Ramos (cell line): ENCODE data around the gene PGM1.

Source experiments
- in situ Hi-C: fragments of 300-500 bp; cut with MboI; formaldehyde crosslinking; loops from one replicate; pipeline ENCODE4 v1.14.3; 2022; ENCODE audit warnings: low sequenced_read_pairs; ENCODE audit not compliant: unreplicated experiment

Gene PGM1

DNA sequence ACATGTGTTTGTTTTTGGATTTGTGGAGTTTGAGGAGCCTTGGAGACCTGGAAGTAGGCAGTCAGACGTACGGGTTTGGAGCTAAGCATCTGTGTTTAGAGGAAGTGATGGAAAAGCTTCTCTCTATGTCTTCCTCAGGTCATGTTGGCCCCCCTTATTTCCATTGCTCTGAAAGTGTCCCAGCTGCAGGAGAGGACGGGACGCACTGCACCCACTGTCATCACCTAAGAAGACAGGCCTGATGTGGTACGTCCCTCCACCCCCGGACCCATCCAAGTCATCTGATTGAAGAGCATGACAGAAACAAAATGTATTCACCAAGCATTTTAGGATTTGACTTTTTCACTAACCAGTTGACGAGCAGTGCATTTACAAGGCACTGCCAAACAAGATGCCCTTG lies 66.2 kb downstream of the PGM1 start:
- in situ Hi-C loops: no loop called here

DNA sequence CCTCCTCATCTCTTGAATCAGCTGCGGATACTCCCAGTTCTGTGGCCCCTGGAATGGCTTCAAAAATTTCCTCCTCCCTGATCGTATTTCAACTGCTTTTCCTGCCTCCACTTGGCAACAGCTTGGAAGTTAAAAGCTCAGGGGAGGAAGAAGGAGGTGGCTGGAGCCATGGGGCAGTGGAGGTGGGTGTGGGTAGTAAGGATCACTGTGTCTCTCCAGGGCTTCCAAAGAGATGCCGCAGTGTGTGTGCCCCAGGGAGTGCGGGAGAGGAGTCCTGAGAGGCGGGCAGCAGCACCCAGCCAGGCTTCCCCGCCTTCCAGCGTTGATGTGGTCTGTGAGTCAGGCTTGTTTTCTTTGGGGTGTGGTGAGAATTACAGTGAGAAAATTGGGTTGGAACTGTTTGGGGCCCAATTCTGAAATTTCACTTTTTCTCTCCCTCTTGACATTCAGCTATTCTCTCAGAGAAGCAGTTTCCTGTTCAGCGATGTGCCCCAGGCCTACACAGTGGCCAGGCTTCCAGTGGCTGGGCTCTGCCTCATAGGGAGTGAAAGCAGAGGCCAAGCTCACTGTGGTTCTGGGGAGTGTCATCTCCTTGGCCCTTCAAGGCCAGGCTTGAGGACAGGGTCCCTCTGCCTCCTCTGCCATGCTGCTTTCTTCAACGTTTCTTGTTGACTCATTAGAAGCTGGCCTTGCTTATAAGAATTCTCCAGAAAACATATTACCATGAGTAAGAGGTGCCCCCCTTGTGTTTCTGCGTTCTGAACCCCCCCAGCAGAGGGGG lies 69.0 kb downstream of the PGM1 start:
- in situ Hi-C loops: no loop called here

- in situ Hi-C loops: no loop called here
Observed at GRCh38 chr1:63662841-63663240, 69.6 kb downstream of the PGM1 start.

GRCh38 chr1:63663301-63663700 lies 70.1 kb downstream of the PGM1 start:
- in situ Hi-C loops: no loop called here

DNA sequence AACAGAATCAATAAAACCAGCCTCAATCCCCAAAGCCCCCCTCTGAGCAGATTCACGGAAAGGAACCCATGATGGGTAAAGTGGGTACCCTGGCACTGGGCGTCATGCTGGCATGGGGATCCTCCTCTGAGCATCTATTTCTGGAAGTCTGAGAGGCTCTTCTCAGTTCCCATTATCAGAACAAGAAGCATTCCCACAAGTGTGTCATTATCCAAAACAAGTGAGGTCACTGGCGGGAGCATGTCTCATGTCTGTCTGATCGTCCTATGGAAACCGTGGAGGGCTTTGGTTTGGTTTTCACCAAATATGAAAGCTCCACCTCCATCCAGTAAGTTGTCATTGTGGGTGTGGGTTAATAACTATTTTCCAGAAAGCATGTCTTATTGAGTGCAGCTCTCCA lies 70.7 kb downstream of the PGM1 start:
- in situ Hi-C loops: no loop called here

DNA sequence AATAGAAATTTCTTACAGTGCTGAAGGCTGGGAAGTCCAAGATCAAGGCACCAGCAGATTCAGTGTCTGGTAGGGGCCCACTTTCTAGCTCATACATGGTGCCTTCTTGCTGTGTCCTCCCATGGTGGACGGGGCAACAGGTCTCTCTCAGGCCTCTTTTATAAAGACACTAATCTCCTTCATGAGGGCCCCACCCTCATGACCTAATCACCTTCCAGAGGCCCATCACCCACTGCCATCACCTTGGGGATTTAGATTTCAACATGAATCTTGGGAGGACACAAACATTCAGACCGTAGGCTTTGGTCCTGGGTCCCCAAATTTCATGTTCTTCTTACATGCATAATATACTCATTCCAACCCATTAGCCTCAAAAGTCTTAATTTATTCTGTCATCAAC lies 71.5 kb downstream of the PGM1 start:
- in situ Hi-C loops: no loop called here

DNA sequence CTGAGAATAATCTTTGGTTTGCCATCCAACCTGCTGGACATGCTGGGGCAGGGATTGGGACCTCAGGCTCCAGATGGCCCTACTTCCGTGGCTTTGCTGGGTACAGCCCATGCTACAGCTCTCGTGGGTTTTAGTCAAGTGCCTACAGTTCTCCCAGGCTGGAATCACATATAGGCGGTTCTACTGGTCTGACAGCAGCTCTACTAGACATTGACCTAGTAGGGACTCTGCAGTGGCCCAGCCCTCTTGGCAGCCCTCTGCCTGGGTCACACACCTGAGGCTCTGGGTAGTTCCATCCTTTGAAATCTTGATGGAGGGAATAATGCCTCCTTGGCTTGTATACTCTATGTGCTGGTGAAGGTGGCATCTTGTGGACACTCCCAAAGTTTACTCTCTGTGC lies 72.2 kb downstream of the PGM1 start:
- in situ Hi-C loops: no loop called here

- in situ Hi-C loops: no loop called here
Observed at GRCh38 chr1:63665824-63666223, 72.6 kb downstream of the PGM1 start.

DNA sequence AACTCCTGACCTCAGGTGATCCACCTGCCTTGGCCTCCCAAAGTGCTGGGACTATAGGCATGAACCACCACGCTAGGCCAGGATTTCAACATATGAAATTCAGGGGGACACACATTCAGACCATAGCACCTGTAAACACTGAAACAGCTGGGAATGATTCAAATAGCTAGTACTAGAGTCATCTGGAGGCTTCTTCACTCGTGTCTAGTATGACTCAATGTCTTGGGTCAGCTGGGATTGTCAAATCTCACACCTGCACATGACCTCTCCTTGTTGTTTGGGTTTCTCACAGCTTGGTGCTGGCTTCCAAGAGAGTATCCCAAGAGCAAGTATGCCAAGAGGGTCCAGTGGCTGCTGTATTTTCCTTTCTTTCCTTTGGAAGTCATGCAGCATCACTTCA lies 75.1 kb downstream of the PGM1 start:
- in situ Hi-C loops: no loop called here

DNA sequence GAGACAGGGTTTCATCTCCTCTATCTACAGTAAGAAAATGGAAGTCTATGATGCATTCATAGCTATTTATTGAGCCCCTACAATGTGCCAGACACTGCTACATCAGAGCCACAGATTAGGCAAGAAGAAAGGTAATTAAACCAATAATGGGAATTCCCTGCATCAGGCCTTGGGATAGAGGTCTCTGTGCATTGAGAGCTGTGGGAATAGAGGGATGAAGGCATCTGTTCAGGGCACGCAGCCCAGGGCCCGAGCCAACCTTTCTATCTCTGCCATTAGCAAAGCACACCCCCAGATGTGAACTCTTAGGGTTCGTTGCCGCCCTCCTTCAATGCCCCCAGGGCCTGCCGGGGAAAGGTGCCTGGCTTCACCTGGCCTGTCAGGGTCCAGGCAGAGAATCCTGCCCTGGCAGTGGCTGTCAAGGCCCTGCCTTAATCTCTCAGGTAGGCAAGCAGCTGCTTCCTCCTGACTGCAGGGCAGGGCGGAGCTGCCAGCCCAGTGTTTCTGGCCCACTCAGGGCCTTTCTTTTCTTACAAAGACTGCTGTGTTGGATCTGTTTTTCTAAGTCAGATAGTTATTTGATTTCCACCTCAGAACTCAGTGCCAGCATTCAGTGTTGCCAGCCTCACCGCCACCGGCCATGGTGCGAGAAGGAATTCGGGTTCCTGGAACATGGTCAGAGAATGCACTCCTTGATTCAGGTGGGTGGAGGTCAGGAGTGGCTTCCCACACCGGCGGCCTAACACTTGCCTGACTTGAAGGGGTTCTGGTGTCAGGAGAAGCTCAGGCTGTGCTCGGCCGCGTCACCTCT lies 76.1 kb downstream of the PGM1 start:
- in situ Hi-C loops: no loop called here

DNA sequence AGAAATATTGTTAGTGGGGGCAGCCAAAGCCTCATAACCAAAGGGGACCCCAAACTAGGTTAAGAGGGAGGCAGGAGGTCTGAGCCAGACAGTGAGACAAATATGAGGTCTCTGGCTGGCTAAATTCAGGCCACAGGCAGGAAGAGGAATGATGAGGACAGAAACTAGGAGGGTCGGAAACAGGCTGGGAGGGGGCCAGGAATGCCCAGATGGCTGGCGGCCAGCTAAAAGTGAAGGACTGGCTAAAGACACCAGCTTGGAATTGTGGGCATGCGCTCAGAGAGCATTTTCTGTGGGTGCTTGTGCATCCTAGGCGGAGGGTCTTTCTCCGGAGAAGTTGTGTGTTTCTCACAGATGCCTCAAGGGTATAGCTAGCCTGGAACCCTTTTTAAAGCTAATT lies 77.0 kb downstream of the PGM1 start:
- in situ Hi-C loops: no loop called here

- in situ Hi-C loops: no loop called here
Observed at GRCh38 chr1:63671514-63671913, 78.3 kb downstream of the PGM1 start.

- in situ Hi-C loops: no loop called here
Observed at GRCh38 chr1:63674238-63674864, 81.1 kb downstream of the PGM1 start.

- in situ Hi-C loops: loop anchor here (25.0 kb wide), 3 partner anchors 237 to 562 kb away; no protein-coding TSS in a partner anchor
Observed at GRCh38 chr1:63674865-63675419, 81.7 kb downstream of the PGM1 start.

DNA sequence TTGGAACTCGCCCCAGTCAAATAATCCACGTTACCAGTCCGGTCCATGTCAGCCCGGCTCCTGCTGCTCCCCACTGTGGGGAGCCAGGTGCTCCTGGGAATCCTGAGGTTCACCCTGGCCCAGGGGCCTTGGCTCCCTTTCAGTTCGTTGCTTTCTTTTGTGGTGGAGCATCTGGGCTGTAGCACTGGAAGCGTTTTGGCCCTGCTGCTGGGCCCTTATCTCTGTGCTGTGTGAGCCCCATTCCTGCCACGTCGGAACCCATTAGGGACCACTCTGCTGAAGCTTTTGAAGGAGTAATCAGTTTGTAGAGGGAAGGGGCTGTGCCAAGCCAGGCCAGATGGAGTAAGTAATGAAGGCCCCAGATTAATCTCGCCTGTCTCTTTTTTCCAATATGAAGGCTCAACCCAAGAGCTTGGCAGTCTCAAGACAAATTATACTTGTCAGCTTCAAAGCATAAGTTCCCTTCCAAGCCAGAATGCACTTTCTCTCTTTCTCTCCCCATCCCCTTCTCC lies 82.3 kb downstream of the PGM1 start:
- in situ Hi-C loops: loop anchor here (25.0 kb wide), 3 partner anchors 237 to 562 kb away; no protein-coding TSS in a partner anchor

DNA sequence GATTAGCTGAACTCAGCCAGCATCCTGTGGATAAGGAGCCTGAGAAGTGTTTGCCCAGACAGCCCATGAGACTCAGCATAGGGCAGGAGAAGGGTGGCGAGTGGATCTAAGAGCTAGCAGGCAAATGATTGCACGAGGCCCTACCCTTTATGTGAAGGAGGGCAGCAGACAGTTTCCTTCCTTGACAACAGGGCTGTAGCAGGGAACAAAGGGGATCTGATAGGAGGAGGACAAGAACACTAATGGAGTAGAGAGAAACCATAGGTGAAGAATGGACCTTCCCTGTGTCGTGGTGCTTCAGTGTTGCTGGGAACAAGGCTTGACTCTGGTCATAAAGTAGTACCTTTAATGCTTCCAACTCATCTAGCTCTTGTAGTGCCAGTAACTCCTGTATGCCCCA lies 84.3 kb downstream of the PGM1 start:
- in situ Hi-C loops: loop anchor here (25.0 kb wide), 3 partner anchors 235 to 560 kb away; no protein-coding TSS in a partner anchor

DNA sequence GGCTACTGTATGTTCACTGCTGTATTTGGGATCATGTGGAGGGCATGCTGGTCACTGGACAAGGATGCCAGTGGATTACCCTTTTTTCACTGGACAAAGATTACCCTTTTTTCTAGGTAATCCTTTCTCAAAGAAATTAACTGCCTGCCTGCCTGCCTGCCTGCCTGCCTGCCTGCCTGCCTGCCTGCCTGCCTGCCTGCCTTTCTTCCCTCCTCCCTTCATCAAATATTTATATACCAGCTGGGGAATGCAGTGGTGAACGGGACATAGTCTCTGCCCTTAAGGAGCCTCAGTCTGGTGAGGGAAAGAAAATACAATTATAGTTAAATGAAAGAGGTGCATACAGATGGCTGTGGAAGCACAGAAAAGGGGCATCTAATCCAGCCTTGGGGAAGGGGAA lies 85.0 kb downstream of the PGM1 start:
- in situ Hi-C loops: loop anchor here (25.0 kb wide), 3 partner anchors 234 to 559 kb away; no protein-coding TSS in a partner anchor

GRCh38 chr1:63679076-63679475 lies 85.9 kb downstream of the PGM1 start:
- in situ Hi-C loops: loop anchor here (25.0 kb wide), 3 partner anchors 233 to 558 kb away; no protein-coding TSS in a partner anchor

GRCh38 chr1:63679589-63679988 lies 86.4 kb downstream of the PGM1 start:
- in situ Hi-C loops: loop anchor here (25.0 kb wide), 3 partner anchors 233 to 558 kb away; no protein-coding TSS in a partner anchor

- in situ Hi-C loops: loop anchor here (25.0 kb wide), 3 partner anchors 229 to 554 kb away; no protein-coding TSS in a partner anchor
Observed at GRCh38 chr1:63682936-63683335, 89.7 kb downstream of the PGM1 start.
